Glutamatergic neuron (in vitro differentiated cells): Measurements from ENCODE around the gene IRF7. TPM values are rescaled to one million over a fixed set of nuclear protein-coding genes. Genes with fewer than 3 reads are reported as not detected.

ENCODE experiments used
- DNase-seq: peaks from one replicate; pipeline ENCODE4 v3.0.0; 2022
- H3K27ac Mint-ChIP-seq: one replicate; pipeline ENCODE4 v1.8.0; 2020; ENCODE audit warnings: mild to moderate bottlenecking, mixed read lengths, inconsistent platforms; ENCODE audit not compliant: unreplicated experiment
- H3K27me3 Mint-ChIP-seq: one replicate; pipeline ENCODE4 v1.8.0; 2020; ENCODE audit warnings: mild to moderate bottlenecking, moderate library complexity, mixed read lengths, inconsistent platforms; ENCODE audit not compliant: unreplicated experiment
- H3K36me3 Mint-ChIP-seq: one replicate; pipeline ENCODE4 v1.8.0; 2020; ENCODE audit warnings: mild to moderate bottlenecking, mixed read lengths, inconsistent platforms; ENCODE audit not compliant: unreplicated experiment
- H3K4me1 Mint-ChIP-seq: one replicate; pipeline ENCODE4 v1.8.0; 2020; ENCODE audit warnings: mild to moderate bottlenecking, low read depth, mixed read lengths, inconsistent platforms; ENCODE audit not compliant: unreplicated experiment
- H3K4me3 Mint-ChIP-seq: one replicate; pipeline ENCODE4 v1.8.0; 2020; ENCODE audit warnings: mild to moderate bottlenecking, mixed read lengths, inconsistent platforms; ENCODE audit not compliant: unreplicated experiment
- H3K9me3 Mint-ChIP-seq: one replicate; pipeline ENCODE4 v1.8.0; 2020; ENCODE audit warnings: mild to moderate bottlenecking, moderate library complexity, mixed read lengths, inconsistent platforms; ENCODE audit not compliant: unreplicated experiment
- total RNA-seq: library from RNA; stranded (reverse); fragmentation: NEBNext Ultra II Directional; extraction: Animal tissue kit (Norgen Biotek cat#: 25700); gene quantifications from one replicate; pipeline ENCODE4 v1.2.1, GENCODE V29; 2021; ENCODE audit not compliant: unreplicated experiment
- TF ChIP-seq, protein P1 (sequence below): fragments of 200-600 bp; sonication (generic); IDR thresholded peaks from one replicate; pipeline ENCODE4 v1.5.0; 2021; ENCODE audit not compliant: partially characterized antibody, unreplicated experiment

IRF7 gene
- total RNA-seq, 1 donor from 2014 or later: 17.7 TPM

DNA sequence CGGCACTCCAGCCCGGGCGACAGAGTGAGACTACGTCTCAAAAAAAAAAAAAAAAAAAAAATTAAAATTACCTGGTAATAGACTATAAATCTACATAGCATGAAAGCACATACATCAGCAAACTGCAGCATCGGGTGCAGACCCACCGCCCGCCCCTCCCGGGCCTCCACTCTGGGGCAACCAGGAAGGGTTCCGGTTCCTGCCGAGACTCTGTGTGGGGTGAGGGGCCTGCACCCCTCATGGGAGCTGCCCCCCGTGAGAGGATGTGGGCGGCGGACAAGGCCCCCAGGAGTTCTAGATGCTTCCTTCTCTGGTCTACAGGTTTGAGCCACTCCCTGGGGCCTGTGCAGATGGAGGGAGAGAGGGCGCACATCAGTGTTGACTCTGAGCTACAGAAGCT lies 30.5 kb upstream of the IRF7 start:
- Mint-ChIP-seq H3K9me3 (peaks cover 2% of the 10 kb centered on the region), H3K36me3 (no peaks in the 10 kb centered on the region), H3K27me3 (peaks cover 2% of the 10 kb centered on the region), H3K4me3 (no peak overlapping the region), H3K27ac (no peak overlapping the region), H3K4me1 (peaks cover 3% of the 10 kb centered on the region)
- TF ChIP-seq, protein P1, sequence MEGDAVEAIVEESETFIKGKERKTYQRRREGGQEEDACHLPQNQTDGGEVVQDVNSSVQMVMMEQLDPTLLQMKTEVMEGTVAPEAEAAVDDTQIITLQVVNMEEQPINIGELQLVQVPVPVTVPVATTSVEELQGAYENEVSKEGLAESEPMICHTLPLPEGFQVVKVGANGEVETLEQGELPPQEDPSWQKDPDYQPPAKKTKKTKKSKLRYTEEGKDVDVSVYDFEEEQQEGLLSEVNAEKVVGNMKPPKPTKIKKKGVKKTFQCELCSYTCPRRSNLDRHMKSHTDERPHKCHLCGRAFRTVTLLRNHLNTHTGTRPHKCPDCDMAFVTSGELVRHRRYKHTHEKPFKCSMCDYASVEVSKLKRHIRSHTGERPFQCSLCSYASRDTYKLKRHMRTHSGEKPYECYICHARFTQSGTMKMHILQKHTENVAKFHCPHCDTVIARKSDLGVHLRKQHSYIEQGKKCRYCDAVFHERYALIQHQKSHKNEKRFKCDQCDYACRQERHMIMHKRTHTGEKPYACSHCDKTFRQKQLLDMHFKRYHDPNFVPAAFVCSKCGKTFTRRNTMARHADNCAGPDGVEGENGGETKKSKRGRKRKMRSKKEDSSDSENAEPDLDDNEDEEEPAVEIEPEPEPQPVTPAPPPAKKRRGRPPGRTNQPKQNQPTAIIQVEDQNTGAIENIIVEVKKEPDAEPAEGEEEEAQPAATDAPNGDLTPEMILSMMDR: no peak
- no peak for DNase-seq

DNA sequence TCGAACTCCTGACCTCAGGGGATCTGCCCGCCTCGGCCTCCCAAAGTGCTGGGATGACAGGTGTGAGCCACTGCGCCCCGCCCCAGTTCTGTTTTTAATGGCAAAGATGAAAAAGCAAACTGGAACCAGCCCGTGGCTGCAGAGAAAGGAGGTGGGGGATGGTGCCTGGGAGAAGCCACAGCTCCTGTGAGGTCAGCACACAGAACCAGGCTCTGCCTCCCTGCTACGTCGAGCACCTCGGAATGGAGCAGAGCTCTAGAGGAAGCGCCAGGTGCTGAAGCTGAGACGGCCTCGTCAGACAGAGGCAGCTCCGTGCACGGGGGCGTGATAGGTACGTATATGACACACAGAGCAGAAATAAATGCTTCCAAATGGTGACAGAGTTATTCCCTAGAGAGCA lies 29.8 kb upstream of the IRF7 start:
- TF ChIP-seq, protein P1: no peak
- Mint-ChIP-seq H3K27ac (no peak overlapping the region), H3K4me1 (peaks cover 3% of the 10 kb centered on the region), H3K27me3 (peaks cover 2% of the 10 kb centered on the region), H3K36me3 (no peaks in the 10 kb centered on the region), H3K9me3 (peaks cover 2% of the 10 kb centered on the region), H3K4me3 (peak overlapping the region; percentile 11)
- no peak for DNase-seq

DNA sequence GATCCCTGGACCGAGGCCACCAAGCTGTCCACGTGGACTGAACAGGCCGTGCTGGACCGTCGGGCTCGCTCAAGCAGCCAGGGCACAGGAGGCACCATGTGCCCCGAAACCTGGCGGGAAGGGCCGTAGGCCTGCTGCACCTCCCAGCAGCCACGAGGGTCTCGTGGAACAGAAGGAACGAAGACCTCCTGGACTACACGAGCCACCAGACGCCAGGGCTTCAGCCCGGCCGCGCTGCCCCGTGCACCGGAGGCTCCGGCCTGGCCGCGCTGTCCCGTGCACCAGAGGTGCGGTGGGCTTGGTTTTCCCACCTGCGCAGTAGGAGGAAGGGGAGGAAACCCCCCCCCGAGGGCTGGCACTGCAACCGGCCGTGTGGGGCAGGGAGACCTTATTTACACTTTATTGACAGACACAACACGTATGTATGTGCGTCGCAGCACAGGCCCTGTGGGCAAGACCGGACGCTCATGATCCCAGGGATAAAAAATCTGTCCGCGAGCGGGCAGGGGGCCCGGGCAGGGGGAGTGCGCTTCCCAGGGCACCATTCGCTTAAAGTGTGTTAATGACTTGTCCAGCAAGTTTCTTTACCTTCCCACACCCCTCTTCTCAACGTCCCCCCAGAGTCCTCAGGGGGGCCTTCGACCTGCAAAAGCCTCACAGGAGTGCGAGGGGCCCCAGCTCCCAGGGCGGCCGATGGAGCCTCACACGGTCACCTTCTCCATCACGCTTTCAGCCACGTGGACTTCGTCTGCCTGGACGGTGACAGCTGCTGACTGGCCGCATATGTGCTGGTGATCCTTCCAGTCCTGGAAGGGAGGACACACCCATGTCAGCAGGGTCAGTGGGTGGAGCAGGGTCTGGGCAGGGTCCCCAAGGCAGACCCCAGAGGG lies 28.3 kb upstream of the IRF7 start:
- H3K27me3 Mint-ChIP-seq: peaks cover 2% of the 10 kb centered on the region
- peaks cover 2% of the 10 kb centered on the region for H3K9me3 Mint-ChIP-seq
- no peak overlapping the region for H3K4me3 Mint-ChIP-seq
- DNase-seq: no peak
- peaks cover 3% of the 10 kb centered on the region for H3K4me1 Mint-ChIP-seq
- H3K36me3 Mint-ChIP-seq: no peaks in the 10 kb centered on the region
- no peak overlapping the region for H3K27ac Mint-ChIP-seq
- TF ChIP-seq, protein P1: no peak

DNA sequence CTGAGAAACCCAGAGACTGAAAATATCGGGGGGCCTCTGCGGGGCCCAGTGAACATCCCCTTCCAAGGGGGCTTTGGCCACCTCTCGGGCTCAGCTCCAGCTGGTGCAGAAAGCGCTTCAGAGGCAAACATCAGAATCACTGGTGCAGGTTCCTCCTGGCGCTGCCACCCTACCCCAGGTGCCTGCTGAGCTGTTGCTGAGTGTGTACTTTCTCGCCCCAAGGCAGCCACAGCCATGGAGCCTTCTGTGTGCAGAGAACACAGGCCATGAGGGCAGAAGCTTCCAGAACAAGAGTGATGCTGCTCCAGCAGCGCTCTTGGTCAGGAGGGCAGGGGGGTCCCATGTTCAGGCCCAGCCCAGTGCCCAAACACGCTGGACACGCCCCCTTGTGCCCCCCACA lies 27.6 kb upstream of the IRF7 start:
- H3K36me3 Mint-ChIP-seq: no peaks in the 10 kb centered on the region
- no peak overlapping the region for H3K4me3 Mint-ChIP-seq
- no peak overlapping the region for H3K27ac Mint-ChIP-seq
- H3K27me3 Mint-ChIP-seq: peaks cover 8% of the 10 kb centered on the region
- TF ChIP-seq, protein P1: no peak
- peaks cover 5% of the 10 kb centered on the region for H3K4me1 Mint-ChIP-seq
- peaks cover 9% of the 10 kb centered on the region for H3K9me3 Mint-ChIP-seq
- no peak for DNase-seq

DNA sequence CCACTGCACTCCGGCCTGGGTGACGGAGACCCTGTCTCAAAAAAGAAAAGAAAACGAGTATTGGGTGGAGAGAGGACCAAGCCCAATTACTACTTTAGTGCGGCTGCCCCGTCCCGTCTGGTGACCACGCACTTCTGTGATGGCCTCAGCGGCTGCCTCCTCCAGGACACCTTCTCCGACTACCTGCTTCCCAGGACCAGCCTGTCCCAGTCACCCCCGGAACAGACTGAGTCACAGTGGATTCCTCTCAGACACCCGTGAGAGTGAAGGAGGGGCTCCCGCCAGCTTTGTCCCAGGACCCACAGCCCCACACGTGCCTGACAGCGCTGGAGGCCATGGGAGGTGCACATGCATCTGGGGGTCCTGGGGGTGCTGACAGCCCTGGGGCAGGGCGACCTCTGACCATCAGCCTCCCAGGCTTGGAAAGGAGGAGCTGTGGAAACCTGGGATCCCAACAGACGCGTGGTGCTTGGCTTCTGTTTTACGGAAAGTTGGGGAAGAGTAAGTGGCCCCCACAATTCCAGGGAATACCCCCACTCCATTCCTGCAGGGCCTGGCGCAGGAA lies 26.1 kb upstream of the IRF7 start:
- TF ChIP-seq, protein P1: no peak
- DNase-seq: no peak
- Mint-ChIP-seq H3K9me3 (peaks cover 9% of the 10 kb centered on the region), H3K36me3 (no peaks in the 10 kb centered on the region), H3K27me3 (peaks cover 13% of the 10 kb centered on the region), H3K27ac (no peak overlapping the region), H3K4me3 (no peak overlapping the region), H3K4me1 (peaks cover 8% of the 10 kb centered on the region)
